ENCODE measurements around the gene TMEM184B.

Gene TMEM184B

GRCh38 chr22:38215156-38216038 lies 57.4 kb downstream of the TMEM184B start:
- no peak overlapping the region for H3K4me3 ChIP-seq (ENCODE audit: low read length)
- no peak for DNase-seq (ENCODE audit: low read depth, low spot score)

- 0 out of 2 replicates have a peak overlapping the region, but pooled peaks have one; percentile 3 for H3K4me3 ChIP-seq (ENCODE audit: low read length)
- DNase-seq (ENCODE audit: low read depth, low spot score), result no peak
These were observed 58.3 kb downstream of the TMEM184B start for GRCh38 chr22:38214302-38215056.

GRCh38 chr22:38213990-38214301 lies 58.9 kb downstream of the TMEM184B start:
- DNase-seq (ENCODE audit: low read depth, low spot score), result no peak
- H3K4me3 ChIP-seq (ENCODE audit: low read length), result no peak overlapping the region

- no peak for DNase-seq (ENCODE audit: low read depth, low spot score)
- H3K4me3 ChIP-seq (ENCODE audit: low read length), result no peak overlapping the region
These were observed 59.4 kb downstream of the TMEM184B start for GRCh38 chr22:38213319-38213989.

- H3K4me3 ChIP-seq (ENCODE audit: low read length), result no peak overlapping the region
- DNase-seq (ENCODE audit: low read depth, low spot score), result no peak
These were observed 60.4 kb downstream of the TMEM184B start for GRCh38 chr22:38212442-38212841.

- no peak overlapping the region for H3K4me3 ChIP-seq (ENCODE audit: low read length)
- DNase-seq (ENCODE audit: low read depth, low spot score), result no peak
These were observed 61.3 kb downstream of the TMEM184B start for GRCh38 chr22:38211556-38211955.

- no peak for DNase-seq (ENCODE audit: low read depth, low spot score)
- no peak overlapping the region for H3K4me3 ChIP-seq (ENCODE audit: low read length)
These were observed 64.2 kb downstream of the TMEM184B start for GRCh38 chr22:38208551-38208968.

- DNase-seq (ENCODE audit: low read depth, low spot score), result no peak
- no peak overlapping the region for H3K4me3 ChIP-seq (ENCODE audit: low read length)
These were observed 64.8 kb downstream of the TMEM184B start for GRCh38 chr22:38207898-38208432.

GRCh38 chr22:38205261-38206128 lies 67.3 kb downstream of the TMEM184B start:
- H3K4me3 ChIP-seq (ENCODE audit: low read length), result no peak overlapping the region
- DNase-seq (ENCODE audit: low read depth, low spot score), result no peak

GRCh38 chr22:38204784-38205183 lies 68.0 kb downstream of the TMEM184B start:
- H3K4me3 ChIP-seq (ENCODE audit: low read length), result no peak overlapping the region
- DNase-seq (ENCODE audit: low read depth, low spot score), result no peak

GRCh38 chr22:38203855-38204514 lies 68.8 kb downstream of the TMEM184B start:
- DNase-seq (ENCODE audit: low read depth, low spot score), result no peak
- no peak overlapping the region for H3K4me3 ChIP-seq (ENCODE audit: low read length)

- DNase-seq (ENCODE audit: low read depth, low spot score), result no peak
- peak overlapping the region; percentile 61 for H3K4me3 ChIP-seq (ENCODE audit: low read length)
These were observed 69.6 kb downstream of the TMEM184B start for GRCh38 chr22:38203090-38203810.

- no peak for DNase-seq (ENCODE audit: low read depth, low spot score)
- H3K4me3 ChIP-seq (ENCODE audit: low read length), result peak overlapping the region; percentile 61
These were observed 70.2 kb downstream of the TMEM184B start for GRCh38 chr22:38202437-38203089.

GRCh38 chr22:38201711-38202436 lies 70.9 kb downstream of the TMEM184B start, which contains the start of gene MAFF:
MAFF (plus strand) TSS chr22:38201994; CDS start chr22:38213854, 11,860 bp downstream.
- H3K4me3 ChIP-seq (ENCODE audit: low read length), result peak within 1 kb of the TSS; percentile 61
- peak; percentile 70 for DNase-seq (ENCODE audit: low read depth, low spot score)

GRCh38 chr22:38201371-38201710 lies 71.5 kb downstream of the TMEM184B start:
- H3K4me3 ChIP-seq (ENCODE audit: low read length), result peak overlapping the region; percentile 61
- no peak for DNase-seq (ENCODE audit: low read depth, low spot score)

GRCh38 chr22:38199826-38200559 lies 72.8 kb downstream of the TMEM184B start:
- DNase-seq (ENCODE audit: low read depth, low spot score), result no peak
- no peak overlapping the region for H3K4me3 ChIP-seq (ENCODE audit: low read length)
